Activated CD4-positive, alpha-beta T cell treated with anti-CD3 and anti-CD28 coated beads, Interleukin-2, amount 10 ng/mL, durations not matched to agents 24 days and 14 days (primary cell): ENCODE results near the gene PKP1. TPM values are rescaled to one million over a fixed set of nuclear protein-coding genes. Genes with fewer than 3 reads are reported as not detected.
A peak's percentile ranks its signal among the peaks of the same experiment; 100 is the strongest.

ENCODE experiments used
- DNase-seq: peaks from one replicate; pipeline ENCODE4 v3.0.0; 2022
- H3K27ac Mint-ChIP-seq: one replicate; pipeline ENCODE4 v1.8.0; 2022; ENCODE audit warnings: mild to moderate bottlenecking, mixed read lengths
- H3K27me3 Mint-ChIP-seq: one replicate; pipeline ENCODE4 v1.8.0; 2022; ENCODE audit warnings: mixed read lengths
- H3K36me3 Mint-ChIP-seq: one replicate; pipeline ENCODE4 v1.8.0; 2022; ENCODE audit warnings: low read depth, mild to moderate bottlenecking, mixed read lengths
- H3K4me1 Mint-ChIP-seq: one replicate; pipeline ENCODE4 v1.8.0; 2021; ENCODE audit warnings: mixed read lengths
- H3K4me3 Mint-ChIP-seq: one replicate; pipeline ENCODE4 v1.8.0; 2022; ENCODE audit warnings: mild to moderate bottlenecking, moderate library complexity, mixed read lengths
- H3K9me3 Mint-ChIP-seq: one replicate; pipeline ENCODE4 v1.8.0; 2021; ENCODE audit warnings: mixed read lengths
- intact Hi-C: fragments of 100-400 bp; cut with micrococcal nuclease; formaldehyde crosslinking; loops from one replicate; pipeline ENCODE4 v1.15.1; 2023
- total RNA-seq: library from RNA; stranded (reverse); gene quantifications from 2 replicates; pipeline ENCODE4 v1.2.3, GENCODE V29; 2022

The PKP1 gene
- total RNA-seq, 1 donor from 2014 or later = not detected

GRCh38 chr1:201356701-201357100 lies 73.4 kb downstream of the PKP1 start:
- Mint-ChIP-seq H3K4me1 (no peaks in the 10 kb centered on the region), H3K27ac (no peak overlapping the region), H3K27me3 (peaks cover 2% of the 10 kb centered on the region), H3K9me3 (no peaks in the 10 kb centered on the region), H3K36me3 (no peaks in the 10 kb centered on the region), H3K4me3 (no peak overlapping the region)
- DNase-seq = no peak
- intact Hi-C loops = no loop called here

GRCh38 chr1:201357211-201357610 lies 73.9 kb downstream of the PKP1 start:
- Mint-ChIP-seq H3K9me3 (no peaks in the 10 kb centered on the region), H3K36me3 (no peaks in the 10 kb centered on the region), H3K27me3 (peaks cover under 1% of the 10 kb centered on the region), H3K4me3 (no peak overlapping the region), H3K4me1 (no peaks in the 10 kb centered on the region), H3K27ac (no peak overlapping the region)
- no peak for DNase-seq
- intact Hi-C loops = no loop called here

- Mint-ChIP-seq H3K4me3 (no peak overlapping the region), H3K4me1 (no peaks in the 10 kb centered on the region), H3K27ac (no peak overlapping the region), H3K36me3 (no peaks in the 10 kb centered on the region), H3K9me3 (no peaks in the 10 kb centered on the region), H3K27me3 (no peaks in the 10 kb centered on the region)
- no peak for DNase-seq
- intact Hi-C loops = no loop called here
Observed at GRCh38 chr1:201357636-201358348, 74.5 kb downstream of the PKP1 start.

- Mint-ChIP-seq H3K27me3 (no peaks in the 10 kb centered on the region), H3K4me3 (no peak overlapping the region), H3K27ac (no peak overlapping the region), H3K4me1 (no peaks in the 10 kb centered on the region), H3K9me3 (no peaks in the 10 kb centered on the region), H3K36me3 (no peaks in the 10 kb centered on the region)
- no peak for DNase-seq
- intact Hi-C loops = no loop called here
Observed at GRCh38 chr1:201358596-201358995, 75.3 kb downstream of the PKP1 start.

DNA sequence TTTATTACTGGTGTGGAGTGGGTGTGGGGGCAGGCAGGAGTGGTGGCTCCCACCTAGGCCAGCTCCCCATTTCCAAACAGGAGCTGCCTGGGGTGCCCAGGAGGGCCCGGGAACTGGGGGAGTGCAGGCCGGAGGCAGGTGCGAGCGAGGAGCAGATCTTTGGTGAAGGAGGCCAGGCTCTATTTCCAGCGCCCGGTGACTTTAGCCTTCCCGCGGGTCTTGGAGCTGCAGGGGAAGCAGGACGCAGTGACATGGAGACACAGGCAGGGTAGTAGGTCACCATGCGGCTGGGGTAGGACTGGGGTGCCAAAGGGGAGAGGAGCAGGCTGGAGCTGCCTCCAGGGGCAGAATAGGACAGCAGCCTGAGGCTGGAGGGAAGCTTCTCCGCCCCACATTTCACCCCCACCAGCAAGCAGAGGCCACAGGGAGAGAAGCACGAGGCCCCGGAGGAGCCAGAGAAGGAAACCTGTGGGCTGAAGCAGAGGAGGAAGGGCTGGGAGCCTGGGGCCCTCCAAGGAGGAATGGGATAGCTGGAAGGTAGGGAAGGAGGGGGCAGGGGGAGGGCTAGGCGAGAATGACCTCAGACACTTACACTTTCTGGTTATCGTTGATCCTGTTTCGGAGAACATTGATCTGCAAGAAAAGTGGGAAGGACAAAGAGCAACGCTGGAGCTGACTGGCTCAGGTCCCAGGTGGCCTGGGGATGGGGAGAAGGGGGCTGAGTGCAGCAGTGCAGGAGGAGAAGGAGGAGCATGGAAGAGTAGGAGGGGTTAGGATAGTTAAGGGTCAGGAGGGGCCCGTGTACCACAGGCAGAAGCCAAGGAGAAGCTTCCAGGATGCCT lies 75.9 kb downstream of the PKP1 start:
- Mint-ChIP-seq H3K4me3 (no peak overlapping the region), H3K4me1 (no peaks in the 10 kb centered on the region), H3K27me3 (no peaks in the 10 kb centered on the region), H3K36me3 (no peaks in the 10 kb centered on the region), H3K9me3 (no peaks in the 10 kb centered on the region), H3K27ac (no peak overlapping the region)
- no peak for DNase-seq
- intact Hi-C loops = no loop called here

DNA sequence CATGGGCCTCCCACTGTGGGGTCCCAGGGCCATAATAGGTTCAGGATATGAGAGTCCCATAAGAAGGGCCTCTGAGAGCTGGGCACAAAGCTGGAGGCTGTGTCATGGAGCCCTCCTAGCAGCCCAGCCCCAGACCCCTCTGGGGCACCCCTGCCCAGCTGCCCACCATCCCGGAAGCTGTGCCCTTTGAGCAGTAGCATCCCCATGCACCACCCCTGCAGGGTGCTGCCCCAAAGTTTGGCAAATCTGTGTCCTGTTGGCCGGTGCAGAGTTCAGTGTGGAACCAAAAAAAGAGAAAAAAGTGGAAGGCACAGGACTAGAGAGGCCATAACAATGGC lies 76.5 kb downstream of the PKP1 start:
- H3K27ac Mint-ChIP-seq = no peak overlapping the region
- no peaks in the 10 kb centered on the region for H3K36me3 Mint-ChIP-seq
- no peaks in the 10 kb centered on the region for H3K4me1 Mint-ChIP-seq
- no peak overlapping the region for H3K4me3 Mint-ChIP-seq
- H3K9me3 Mint-ChIP-seq = no peaks in the 10 kb centered on the region
- no peaks in the 10 kb centered on the region for H3K27me3 Mint-ChIP-seq
- intact Hi-C loops = no loop called here
- DNase-seq = no peak

- no peak overlapping the region for H3K27ac Mint-ChIP-seq
Observed at GRCh38 chr1:201360486-201360885, 77.2 kb downstream of the PKP1 start.

GRCh38 chr1:201360901-201361651 lies 77.8 kb downstream of the PKP1 start:
- Mint-ChIP-seq H3K4me3 (no peak overlapping the region), H3K4me1 (no peaks in the 10 kb centered on the region), H3K36me3 (no peaks in the 10 kb centered on the region), H3K27ac (no peak overlapping the region), H3K27me3 (no peaks in the 10 kb centered on the region), H3K9me3 (no peaks in the 10 kb centered on the region)
- intact Hi-C loops = loop anchor here (1.0 kb wide), 1 partner anchor 107 kb away; no protein-coding TSS in a partner anchor
- no peak for DNase-seq

More at GRCh38 chr1:201360486-201360885, 77.2 kb downstream of the PKP1 start:
- Mint-ChIP-seq H3K4me1 (no peaks in the 10 kb centered on the region), H3K36me3 (no peaks in the 10 kb centered on the region), H3K9me3 (no peaks in the 10 kb centered on the region), H3K27me3 (no peaks in the 10 kb centered on the region), H3K4me3 (no peak overlapping the region)
- intact Hi-C loops = no loop called here
- no peak for DNase-seq

DNA sequence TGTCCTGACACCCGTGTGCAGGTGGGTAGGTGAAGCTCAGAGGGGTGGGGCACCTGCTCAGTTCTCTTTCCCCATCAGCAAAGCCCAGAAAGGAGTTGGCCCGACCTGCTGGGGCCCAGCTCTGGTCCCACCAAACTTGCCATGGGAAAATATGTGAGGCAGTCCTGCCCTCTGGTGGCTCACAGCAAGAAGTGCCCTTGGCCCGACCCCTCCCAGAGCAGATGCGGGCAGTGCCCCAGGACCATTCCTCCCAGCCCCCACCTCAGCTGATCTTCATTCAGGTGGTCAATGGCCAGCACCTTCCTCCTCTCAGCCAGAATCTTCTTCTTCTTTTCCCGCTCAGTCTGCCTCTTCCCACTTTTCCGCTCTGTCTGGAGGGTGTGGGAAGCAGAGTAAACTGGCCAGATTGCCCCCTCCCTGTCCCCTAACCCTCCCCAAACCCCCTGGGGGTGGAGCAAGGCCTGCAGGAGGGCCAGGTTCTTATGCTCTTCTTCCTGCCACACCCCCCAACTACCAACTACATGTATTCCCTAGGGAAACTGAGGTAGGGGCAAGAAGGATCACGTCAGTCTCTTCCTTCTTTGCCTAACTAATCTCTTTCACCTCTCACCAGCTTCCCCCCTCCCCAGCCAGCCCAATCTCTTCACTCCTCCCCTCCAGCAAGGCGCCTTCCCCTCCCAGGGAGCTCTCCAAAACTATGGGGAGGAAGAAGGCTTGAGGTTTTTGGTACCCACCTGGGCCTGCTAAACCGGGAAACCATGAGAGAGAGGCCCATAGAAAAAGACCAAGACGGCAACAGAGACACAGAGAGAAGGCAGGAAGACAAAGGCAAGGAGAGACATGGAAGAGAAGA lies 78.6 kb downstream of the PKP1 start:
- H3K27ac Mint-ChIP-seq = no peak overlapping the region
- intact Hi-C loops = loop anchor here (1.0 kb wide), 1 partner anchor 108 kb away; no protein-coding TSS in a partner anchor
- peak; percentile 65 for DNase-seq
- H3K4me1 Mint-ChIP-seq = no peaks in the 10 kb centered on the region
- no peak overlapping the region for H3K4me3 Mint-ChIP-seq
- no peaks in the 10 kb centered on the region for H3K27me3 Mint-ChIP-seq
- H3K9me3 Mint-ChIP-seq = no peaks in the 10 kb centered on the region
- no peaks in the 10 kb centered on the region for H3K36me3 Mint-ChIP-seq

DNA sequence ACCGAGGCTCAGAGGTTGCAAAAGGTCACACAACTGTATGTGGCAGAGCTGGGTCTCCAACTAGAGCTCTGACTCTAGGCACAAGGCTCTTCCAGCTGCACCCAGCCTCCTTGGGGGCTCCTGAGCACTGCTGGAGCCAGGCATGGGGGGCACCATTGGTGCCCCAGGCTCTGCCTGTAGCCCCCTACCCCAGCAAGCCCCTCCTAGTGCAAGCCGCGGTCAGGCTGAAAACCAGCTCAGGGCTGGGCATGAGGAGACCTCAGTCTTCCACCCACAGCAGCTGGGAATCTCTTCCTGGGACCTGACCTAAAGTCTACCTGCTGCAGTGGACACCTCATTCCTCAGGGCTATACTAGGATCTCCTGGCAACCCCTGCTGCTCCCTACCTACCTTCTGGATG lies 79.6 kb downstream of the PKP1 start:
- H3K27ac Mint-ChIP-seq = no peak overlapping the region
- no peaks in the 10 kb centered on the region for H3K36me3 Mint-ChIP-seq
- H3K4me1 Mint-ChIP-seq = no peaks in the 10 kb centered on the region
- no peaks in the 10 kb centered on the region for H3K27me3 Mint-ChIP-seq
- H3K9me3 Mint-ChIP-seq = no peaks in the 10 kb centered on the region
- intact Hi-C loops = no loop called here
- no peak for DNase-seq
- no peak overlapping the region for H3K4me3 Mint-ChIP-seq

- DNase-seq = no peak
- Mint-ChIP-seq H3K36me3 (no peaks in the 10 kb centered on the region), H3K9me3 (no peaks in the 10 kb centered on the region), H3K27me3 (no peaks in the 10 kb centered on the region), H3K4me3 (no peak overlapping the region), H3K27ac (no peak overlapping the region), H3K4me1 (no peaks in the 10 kb centered on the region)
- intact Hi-C loops = no loop called here
Observed at GRCh38 chr1:201363467-201363866, 80.2 kb downstream of the PKP1 start.

GRCh38 chr1:201364808-201365105 lies 81.5 kb downstream of the PKP1 start:
- no peaks in the 10 kb centered on the region for H3K9me3 Mint-ChIP-seq
- no peaks in the 10 kb centered on the region for H3K27me3 Mint-ChIP-seq
- no peak for DNase-seq
- no peak overlapping the region for H3K27ac Mint-ChIP-seq
- intact Hi-C loops = no loop called here
- no peaks in the 10 kb centered on the region for H3K4me1 Mint-ChIP-seq
- no peak overlapping the region for H3K4me3 Mint-ChIP-seq
- no peaks in the 10 kb centered on the region for H3K36me3 Mint-ChIP-seq

GRCh38 chr1:201365251-201365650 lies 81.9 kb downstream of the PKP1 start:
- Mint-ChIP-seq H3K27ac (no peak overlapping the region), H3K36me3 (no peaks in the 10 kb centered on the region), H3K4me3 (no peak overlapping the region), H3K9me3 (no peaks in the 10 kb centered on the region), H3K27me3 (no peaks in the 10 kb centered on the region), H3K4me1 (no peaks in the 10 kb centered on the region)
- intact Hi-C loops = no loop called here
- no peak for DNase-seq
